NCI-H1092 (cell line): ENCODE measurements around the gene SETBP1.

ENCODE experiments used
- DNase-seq: peaks from one replicate; lab custom pipeline; 2025; lab: John Stamatoyannopoulos, UW

SETBP1 gene

GRCh38 chr18:45024357-45025088, 343.8 kb downstream of the SETBP1 start:
- DNase-seq: no peak

DNA sequence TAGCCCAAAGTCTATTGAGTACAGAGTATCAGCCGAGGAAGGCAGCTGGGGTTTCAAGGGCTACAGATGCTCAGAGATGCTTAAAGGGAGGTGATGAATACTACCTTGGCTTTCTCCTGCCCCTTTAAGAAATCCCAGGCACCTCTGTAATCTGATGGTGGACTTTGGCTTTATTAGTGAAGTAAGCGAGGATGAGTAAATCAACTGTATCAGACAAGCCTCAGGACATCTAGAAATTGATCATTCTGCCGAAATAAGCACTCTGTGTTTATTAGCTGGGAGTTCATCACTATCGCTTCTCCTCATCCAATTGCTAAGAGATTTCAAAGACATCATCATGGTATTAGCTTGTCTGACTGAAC, 344.4 kb downstream of the SETBP1 start:
- no peak for DNase-seq

DNA sequence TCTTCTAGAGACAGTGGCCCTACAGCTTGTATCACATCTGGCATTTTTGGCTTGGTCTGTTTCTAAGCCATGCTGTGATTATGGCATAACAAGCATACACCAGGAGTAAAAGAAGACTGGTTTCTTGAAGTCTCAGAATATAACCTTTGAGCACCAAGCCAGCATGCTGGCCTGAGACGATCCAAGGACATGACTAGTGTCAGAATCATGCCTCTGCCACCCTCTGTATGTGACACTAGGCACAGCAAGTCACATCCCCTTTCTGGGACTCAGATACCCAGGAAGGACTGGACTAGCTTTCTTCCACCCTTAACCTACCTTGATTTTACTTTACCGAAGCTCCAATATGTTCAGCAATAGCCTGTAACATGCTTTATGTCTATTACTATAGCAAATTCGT, 345.5 kb downstream of the SETBP1 start:
- no peak for DNase-seq

DNA sequence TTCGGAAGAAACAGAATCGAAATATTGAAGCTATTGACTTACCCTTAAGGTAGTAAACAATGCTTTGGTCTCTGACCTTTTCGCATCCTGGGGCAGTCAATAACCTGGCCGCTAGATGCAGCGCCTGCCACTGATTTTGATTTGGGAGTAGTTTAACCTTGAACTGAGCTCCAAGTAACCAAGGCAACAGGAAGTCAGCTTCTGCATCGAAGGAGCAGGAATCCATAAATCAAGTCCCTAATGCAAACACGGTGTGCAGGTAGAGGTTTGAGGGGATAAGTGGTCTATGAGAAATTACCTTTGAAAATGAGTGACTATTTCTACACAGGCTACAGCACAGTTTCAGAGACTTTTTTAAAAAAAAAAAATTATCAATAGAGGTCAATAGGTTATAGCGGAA, 353.5 kb downstream of the SETBP1 start:
- no peak for DNase-seq

GRCh38 chr18:45037618-45038017, 356.9 kb downstream of the SETBP1 start:
- DNase-seq: no peak

DNA sequence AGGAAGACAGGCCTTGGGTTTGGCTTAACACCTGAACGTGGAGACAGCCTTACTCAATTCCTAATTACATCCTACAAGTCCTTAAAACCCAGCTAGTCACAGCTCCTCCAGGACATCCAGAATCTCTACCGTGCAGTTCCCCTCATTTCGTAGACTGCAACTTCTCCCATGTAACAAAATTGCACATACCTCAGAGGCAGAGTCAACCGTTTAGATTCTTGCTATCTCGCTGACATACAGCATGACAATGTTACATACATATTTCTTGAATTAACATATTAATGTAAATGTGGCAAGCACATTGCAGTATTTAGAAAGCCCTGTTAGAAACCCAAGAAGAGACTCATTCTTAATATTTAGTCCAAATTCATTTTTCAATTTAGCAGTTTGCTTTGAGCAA, 358.7 kb downstream of the SETBP1 start:
- DNase-seq: no peak

DNA sequence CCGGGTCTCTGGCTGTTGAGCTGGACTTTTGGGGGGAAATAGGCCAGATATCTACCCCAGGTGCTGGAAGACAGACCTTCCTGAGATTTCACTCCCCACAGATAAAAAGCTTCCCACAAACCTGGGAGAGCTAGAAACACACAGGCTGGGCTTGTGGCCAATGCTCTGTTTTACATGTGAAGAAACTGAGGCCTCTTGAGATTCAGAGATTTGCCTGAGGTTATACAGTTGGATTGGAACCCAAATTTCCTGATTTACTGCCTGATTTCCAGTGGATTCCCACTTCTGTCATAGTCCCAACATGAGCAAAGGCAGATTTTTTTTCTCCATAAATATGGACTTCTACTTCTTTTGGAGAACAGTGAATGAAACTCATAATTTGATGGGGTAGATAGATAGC, 360.2 kb downstream of the SETBP1 start:
- DNase-seq: no peak

- DNase-seq: no peak
Observed at GRCh38 chr18:45044787-45045186, 364.1 kb downstream of the SETBP1 start.

DNA sequence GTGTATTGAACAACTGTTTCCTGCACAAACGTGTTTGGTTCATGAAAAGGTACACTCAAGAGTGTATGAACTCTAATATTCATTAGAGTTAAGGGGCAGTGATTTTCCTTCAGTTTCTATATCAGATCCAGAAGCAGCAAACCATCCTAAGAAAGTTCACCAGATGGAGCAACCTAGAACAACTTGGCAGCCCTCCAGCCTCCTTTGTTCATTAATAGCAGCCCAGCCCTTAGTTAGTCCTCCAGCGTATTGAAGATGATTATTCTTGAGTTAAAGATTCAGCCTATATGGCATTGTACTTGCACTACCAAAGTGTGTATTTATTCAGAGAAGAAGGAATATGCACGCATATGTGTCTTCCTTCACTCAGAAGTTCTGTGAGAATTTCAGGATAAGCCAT, 365.5 kb downstream of the SETBP1 start:
- no peak for DNase-seq

DNA sequence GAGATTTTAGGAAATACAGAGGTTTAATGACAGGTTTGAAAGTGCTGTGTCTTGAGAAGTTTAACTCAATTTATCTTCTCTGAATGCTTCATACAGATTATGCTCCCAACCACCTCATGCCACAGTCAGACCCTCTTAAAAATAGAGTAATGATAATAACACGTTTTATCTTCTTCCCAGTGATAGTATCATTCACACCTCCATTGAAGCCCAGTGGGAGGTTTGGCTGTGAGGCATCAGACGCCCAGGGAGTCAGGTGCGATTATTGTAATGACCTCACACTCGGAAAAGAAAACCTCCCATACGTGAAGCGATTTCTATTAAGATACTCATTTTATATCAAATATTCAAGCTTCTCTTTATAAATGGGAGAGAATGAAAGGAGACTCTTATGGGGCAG, 366.3 kb downstream of the SETBP1 start:
- no peak for DNase-seq

- DNase-seq: no peak
Observed at GRCh38 chr18:45049578-45050319, 369.1 kb downstream of the SETBP1 start.

GRCh38 chr18:45050712-45051601, 370.3 kb downstream of the SETBP1 start:
- no peak for DNase-seq

DNA sequence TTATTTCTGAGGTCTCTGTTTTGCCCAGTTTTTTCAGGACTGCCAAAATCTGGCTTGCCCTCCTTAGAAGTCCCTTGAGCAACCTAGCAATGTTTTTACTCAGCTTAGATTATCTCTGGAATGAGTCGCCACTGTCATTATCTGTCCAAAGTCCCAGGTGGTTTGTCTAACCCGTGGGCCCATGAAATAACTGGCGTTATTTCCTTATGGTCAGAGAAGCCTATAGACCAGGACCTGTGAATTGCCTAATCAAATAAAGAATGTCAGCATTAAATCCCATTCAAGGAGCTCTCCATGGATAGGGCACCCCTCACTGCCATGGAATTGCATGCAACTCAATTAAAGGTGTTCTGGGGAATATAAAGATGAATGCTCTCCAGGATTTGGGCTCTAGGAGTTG, 373.9 kb downstream of the SETBP1 start:
- no peak for DNase-seq

GRCh38 chr18:45055811-45056210, 375.1 kb downstream of the SETBP1 start:
- DNase-seq: no peak

- DNase-seq: no peak
Observed at GRCh38 chr18:45056926-45057325, 376.2 kb downstream of the SETBP1 start.

- no peak for DNase-seq
Observed at GRCh38 chr18:45057955-45058600, 377.4 kb downstream of the SETBP1 start.

GRCh38 chr18:45059695-45060094, 379.0 kb downstream of the SETBP1 start:
- no peak for DNase-seq

DNA sequence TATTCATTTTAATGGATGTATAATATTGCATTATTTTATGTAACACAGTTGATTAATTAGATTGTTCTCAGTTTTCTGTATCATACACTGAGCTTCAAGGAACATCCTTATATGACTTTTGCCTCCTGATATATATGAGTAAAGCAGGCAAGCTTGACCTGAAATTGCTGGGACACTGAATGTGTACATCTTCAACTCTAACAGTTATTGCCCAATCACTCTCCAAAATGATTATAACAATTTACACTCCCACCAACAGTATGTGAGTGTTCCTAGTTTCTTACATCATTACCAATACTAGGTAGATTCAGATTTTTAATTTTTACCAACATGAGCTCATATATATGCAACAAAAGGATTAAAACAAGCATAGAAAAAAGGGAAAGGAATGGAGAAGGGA, 379.4 kb downstream of the SETBP1 start:
- no peak for DNase-seq

GRCh38 chr18:45061359-45061758, 380.7 kb downstream of the SETBP1 start:
- DNase-seq: no peak

GRCh38 chr18:45063246-45064038, 382.8 kb downstream of the SETBP1 start:
- DNase-seq: no peak

DNA sequence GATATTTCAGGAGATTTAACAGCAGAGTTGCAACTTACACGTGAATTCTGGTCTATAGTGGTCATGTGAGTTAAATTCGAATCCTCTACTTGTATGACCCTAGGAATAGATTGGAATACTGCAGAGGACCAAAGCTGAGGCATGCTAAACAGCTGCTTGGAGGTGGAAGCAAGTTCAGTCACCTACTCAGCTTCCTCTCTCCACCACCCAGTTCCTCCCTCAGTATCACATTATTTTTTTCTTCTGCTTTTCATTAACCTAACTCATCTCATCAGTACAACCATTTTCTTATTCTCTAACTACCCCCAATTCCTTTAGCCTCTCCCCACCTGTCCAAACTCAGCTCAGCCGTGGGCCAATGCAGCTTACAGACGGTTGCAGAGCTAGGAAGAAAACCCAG, 385.5 kb downstream of the SETBP1 start:
- no peak for DNase-seq
